Mesendoderm (in vitro differentiated cells): ENCODE data around the gene SPATA31A1. TPM values are rescaled to one million over a fixed set of nuclear protein-coding genes. Genes with fewer than 3 reads are reported as not detected.
"Not testable (repeated sequence)": the region's sequence is repeated elsewhere in the genome, so short reads cannot be mapped to it uniquely, and the experiment has no call there.

Experiments
- DNase-seq: peaks from one replicate; pipeline ENCODE4 v3.0.0; 2013
- H2AK5ac ChIP-seq: 2 replicates; pipeline ENCODE4 v1.6.1; 2013; ENCODE audit warnings: low read length, inconsistent platforms
- H2BK120ac ChIP-seq: 2 replicates; pipeline ENCODE4 v1.6.1; 2013; ENCODE audit warnings: low read depth, mild to moderate bottlenecking, low read length, moderate library complexity, mixed read lengths
- H2BK15ac ChIP-seq: replicated peaks from 2 replicates; pipeline ENCODE4 v1.6.1; 2013; ENCODE audit warnings: low read depth, mild to moderate bottlenecking, moderate library complexity
- H2BK5ac ChIP-seq: 2 replicates; pipeline ENCODE4 v1.6.1; 2013; ENCODE audit warnings: low read length, inconsistent platforms
- H3K18ac ChIP-seq: 2 replicates; pipeline ENCODE4 v1.6.1; 2013; ENCODE audit warnings: mild to moderate bottlenecking, low read length, mixed read lengths
- H3K23ac ChIP-seq: one replicate; pipeline ENCODE4 v1.6.1; 2013; ENCODE audit warnings: low read length
- H3K27ac ChIP-seq: 2 replicates; pipeline ENCODE4 v1.5.1; 2013; ENCODE audit warnings: low read depth, mild to moderate bottlenecking, inconsistent platforms, low read length, moderate library complexity
- H3K27me3 ChIP-seq: 2 replicates; pipeline ENCODE4 v1.6.1; 2013; ENCODE audit warnings: low read length, control low read depth, mild to moderate bottlenecking, inconsistent platforms; ENCODE audit not compliant: insufficient read depth, poor library complexity
- H3K36me3 ChIP-seq: 2 replicates; pipeline ENCODE4 v1.6.1; 2013; ENCODE audit warnings: low read length, inconsistent platforms; ENCODE audit not compliant: control insufficient read depth, insufficient read depth
- H3K4ac ChIP-seq: one replicate; pipeline ENCODE4 v1.6.1; 2013; ENCODE audit warnings: low read depth, mild to moderate bottlenecking, low read length, moderate library complexity
- H3K4me1 ChIP-seq: 2 replicates; pipeline ENCODE4 v1.6.1; 2013; ENCODE audit warnings: low read depth, low read length, inconsistent platforms; ENCODE audit not compliant: control insufficient read depth
- H3K4me2 ChIP-seq: 2 replicates; pipeline ENCODE4 v1.6.1; 2013; ENCODE audit warnings: low read length
- H3K4me3 ChIP-seq: 2 replicates; pipeline ENCODE4 v1.5.1; 2013; ENCODE audit warnings: mild to moderate bottlenecking, low read length
- H3K56ac ChIP-seq: one replicate; pipeline ENCODE4 v1.6.1; 2013; ENCODE audit warnings: low read length
- H3K79me1 ChIP-seq: 2 replicates; pipeline ENCODE4 v1.6.1; 2013; ENCODE audit warnings: low read length, inconsistent platforms
- H3K79me2 ChIP-seq: 2 replicates; pipeline ENCODE4 v1.6.1; 2013; ENCODE audit warnings: mild to moderate bottlenecking, low read length; ENCODE audit not compliant: control insufficient read depth, insufficient read depth
- H3K9ac ChIP-seq: 2 replicates; pipeline ENCODE4 v1.6.1; 2013; ENCODE audit warnings: low read length, inconsistent platforms
- H4K5ac ChIP-seq: one replicate; pipeline ENCODE4 v1.6.1; 2013; ENCODE audit warnings: low read length
- H4K8ac ChIP-seq: one replicate; pipeline ENCODE4 v1.6.1; 2013; ENCODE audit warnings: low read depth, mild to moderate bottlenecking, control low read depth, low read length, moderate library complexity
- WGBS: extraction: QIAGEN DNeasy Blood & Tissue Kit; methylation state at CpG from one replicate; pipeline ENCODE4 v1.1.7; 2013; ENCODE audit warnings: low lambda C conversion rate, missing lambda C conversion rate; ENCODE audit not compliant: insufficient coverage; ENCODE audit errors: extremely low coverage; 5-methylcytosine and 5-hydroxymethylcytosine counted together
- polyA plus RNA-seq, 2 experiments: library from polyadenylated mRNA; stranded (reverse); fragments of 200-250 nt; gene quantifications; one replicate each; pipeline ENCODE4 v1.2.3, GENCODE V29; 2013

Gene SPATA31A1
- polyA plus RNA-seq (2013, experiment 1 of 2) = 0.03 TPM
- 0.11 TPM for polyA plus RNA-seq (2013, experiment 2 of 2)

GRCh38 chr9:39355369-39355768, at the start of gene SPATA31A1:
TSS of gene SPATA31A1 (plus strand) at chr9:39355669. CDS start at chr9:39355731, 62 bp downstream.
- H2BK15ac ChIP-seq, H3K18ac ChIP-seq, H2BK120ac ChIP-seq, H3K9ac ChIP-seq, H3K79me2 ChIP-seq, H3K36me3 ChIP-seq, H3K4ac ChIP-seq, H3K4me1 ChIP-seq, H4K5ac ChIP-seq, H3K27ac ChIP-seq, H3K23ac ChIP-seq, H3K56ac ChIP-seq, H3K79me1 ChIP-seq, H3K4me2 ChIP-seq, H2BK5ac ChIP-seq, DNase-seq, H3K27me3 ChIP-seq, H2AK5ac ChIP-seq, H3K4me3 ChIP-seq, H4K8ac ChIP-seq: not testable (repeated sequence)
- no CpG with 5 or more reads among the region's 6 CpGs for WGBS

GRCh38 chr9:39407261-39408204, 52.1 kb downstream of the SPATA31A1 start:
- not testable (repeated sequence) for H3K4me3 ChIP-seq, H3K9ac ChIP-seq, H4K8ac ChIP-seq, H3K18ac ChIP-seq, H3K4ac ChIP-seq, H3K23ac ChIP-seq, H3K27ac ChIP-seq, H4K5ac ChIP-seq, H3K56ac ChIP-seq, H2AK5ac ChIP-seq, H2BK5ac ChIP-seq, H3K27me3 ChIP-seq, H3K4me2 ChIP-seq, H3K79me2 ChIP-seq, H2BK15ac ChIP-seq, H2BK120ac ChIP-seq, H3K4me1 ChIP-seq, H3K79me1 ChIP-seq, H3K36me3 ChIP-seq
- peak; percentile 0 for DNase-seq
- WGBS = no CpG with 5 or more reads among the region's 2 CpGs

- no CpG with 5 or more reads among the region's 1 CpG for WGBS
- H3K18ac ChIP-seq, H3K4me2 ChIP-seq: not testable (repeated sequence)
These were observed 55.9 kb downstream of the SPATA31A1 start for GRCh38 chr9:39411254-39411940.

More at GRCh38 chr9:39411254-39411940, 55.9 kb downstream of the SPATA31A1 start:
- H2AK5ac ChIP-seq, H4K5ac ChIP-seq, H2BK120ac ChIP-seq, H3K36me3 ChIP-seq, H3K79me1 ChIP-seq, H3K9ac ChIP-seq, H3K4ac ChIP-seq, H4K8ac ChIP-seq, H2BK15ac ChIP-seq, H3K4me1 ChIP-seq, H3K4me3 ChIP-seq, H3K56ac ChIP-seq, DNase-seq, H3K79me2 ChIP-seq, H3K27ac ChIP-seq, H2BK5ac ChIP-seq, H3K23ac ChIP-seq, H3K27me3 ChIP-seq: not testable (repeated sequence)
